ENCODE measurements around the gene TBC1D5.

- TF ChIP-seq SNAI2 (CRISPR knock-in tag; IDR thresholded peaks at IDR 0.05) (no peak), PATZ1 (CRISPR knock-in tag; IDR thresholded peaks at IDR 0.05; ENCODE audit: borderline replicate concordance) (no peak), ZNF70 (CRISPR knock-in tag; IDR thresholded peaks at IDR 0.05) (no peak), ZNF8 (CRISPR knock-in tag; IDR thresholded peaks at IDR 0.05) (no peak), ESRRG (CRISPR knock-in tag; IDR thresholded peaks at IDR 0.05) (no peak), PPARA (CRISPR knock-in tag; IDR thresholded peaks at IDR 0.05; ENCODE audit: borderline replicate concordance) (no peak), BACH2 (CRISPR knock-in tag; IDR thresholded peaks at IDR 0.05; ENCODE audit: borderline replicate concordance) (no peak), ZFP3 (CRISPR knock-in tag; IDR thresholded peaks at IDR 0.05) (no peak), ZFP30 (CRISPR knock-in tag; IDR thresholded peaks at IDR 0.05) (no peak), CSRNP3 (CRISPR knock-in tag; IDR thresholded peaks at IDR 0.05) (no peak), TOX (CRISPR knock-in tag; IDR thresholded peaks at IDR 0.05; ENCODE audit: borderline replicate concordance) (no peak), ISL1 (CRISPR knock-in tag; IDR thresholded peaks at IDR 0.05) (no peak)
Observed at GRCh38 chr3:17745301-17745700, 2.9 kb upstream of the TBC1D5 start.

Data from SK-N-SH treated with all-trans-retinoic acid at 6 μM for 48 hours (cell line).